BLaER1 (cell line): ENCODE measurements around the gene CCR4.
"Not testable (repeated sequence)": the region's sequence is repeated elsewhere in the genome, so short reads cannot be mapped to it uniquely, and the experiment has no call there.

Experiments used
- H3K27ac ChIP-seq: shearing (Covaris generic); formaldehyde crosslinking; 2 replicates; pipeline ENCODE4 v1.8.1; 2022
- H3K27me3 ChIP-seq: shearing (Covaris generic); formaldehyde crosslinking; 2 replicates; pipeline ENCODE4 v1.8.1; 2022
- H3K36me3 ChIP-seq: shearing (Covaris generic); formaldehyde crosslinking; 2 replicates; pipeline ENCODE4 v1.8.1; 2022
- H3K4me1 ChIP-seq: shearing (Covaris generic); formaldehyde crosslinking; 2 replicates; pipeline ENCODE4 v1.8.1; 2022
- H3K4me2 ChIP-seq: shearing (Covaris generic); formaldehyde crosslinking; 2 replicates; pipeline ENCODE4 v1.8.1; 2022
- H3K4me3 ChIP-seq: shearing (Covaris generic); formaldehyde crosslinking; 2 replicates; pipeline ENCODE4 v1.8.1; 2022
- H3K9ac ChIP-seq: shearing (Covaris generic); formaldehyde crosslinking; 2 replicates; pipeline ENCODE4 v1.8.1; 2022
- H3K9me3 ChIP-seq: shearing (Covaris generic); formaldehyde crosslinking; 2 replicates; pipeline ENCODE4 v1.8.1; 2022
- H4K20me1 ChIP-seq: shearing (Covaris generic); formaldehyde crosslinking; 2 replicates; pipeline ENCODE4 v1.8.1; 2022
- Cebpa-rat ChIP-seq: shearing (Covaris generic); IDR thresholded peaks from 2 replicates; pipeline ENCODE4 v1.8.1; 2022

CCR4 gene

GRCh38 chr3:32934150-32934742 is 17.2 kb upstream of the CCR4 start:
- H3K27me3 ChIP-seq = no peaks in the 10 kb centered on the region
- TF ChIP-seq Cebpa-rat = no peak
- H3K9me3 ChIP-seq = 0 out of 2 replicates have a peak, but pooled peaks cover 12% of the 10 kb centered on the region
- peaks cover 7% of the 10 kb centered on the region; the same call in 1 of the 2 replicates for H3K4me1 ChIP-seq
- H3K4me3 ChIP-seq = no peak overlapping the region
- H3K9ac ChIP-seq = no peak overlapping the region
- no peaks in the 10 kb centered on the region for H4K20me1 ChIP-seq
- H3K36me3 ChIP-seq = no peaks in the 10 kb centered on the region
- H3K4me2 ChIP-seq = no peak overlapping the region
- no peak overlapping the region for H3K27ac ChIP-seq

GRCh38 chr3:32937331-32937730 is 14.1 kb upstream of the CCR4 start:
- Histone ChIP-seq H4K20me1 (no peaks in the 10 kb centered on the region), H3K27ac (no peak overlapping the region)
- TF ChIP-seq Cebpa-rat = no peak

GRCh38 chr3:32939531-32940284 is 11.7 kb upstream of the CCR4 start:
- not testable (repeated sequence) for H3K4me2 ChIP-seq, H3K36me3 ChIP-seq, H3K4me1 ChIP-seq, H3K27ac ChIP-seq, H3K9me3 ChIP-seq, H3K4me3 ChIP-seq, H4K20me1 ChIP-seq, H3K27me3 ChIP-seq, H3K9ac ChIP-seq

More at GRCh38 chr3:32937331-32937730, 14.1 kb upstream of the CCR4 start:
- no peaks in the 10 kb centered on the region for H3K9me3 ChIP-seq
- no peaks in the 10 kb centered on the region for H3K27me3 ChIP-seq
- H3K4me3 ChIP-seq = no peak overlapping the region
- H3K36me3 ChIP-seq = no peaks in the 10 kb centered on the region
- H3K4me2 ChIP-seq = no peak overlapping the region
- H3K9ac ChIP-seq = no peak overlapping the region
- H3K4me1 ChIP-seq = peaks cover 7% of the 10 kb centered on the region; the same call in 1 of the 2 replicates

- Histone ChIP-seq H3K4me1 (peaks cover 7% of the 10 kb centered on the region; the same call in 1 of the 2 replicates), H3K27me3 (no peaks in the 10 kb centered on the region), H3K9ac (no peak overlapping the region), H4K20me1 (no peaks in the 10 kb centered on the region), H3K4me2 (no peak overlapping the region), H3K9me3 (no peaks in the 10 kb centered on the region), H3K27ac (no peak overlapping the region), H3K36me3 (no peaks in the 10 kb centered on the region), H3K4me3 (no peak overlapping the region)
- TF ChIP-seq Cebpa-rat = no peak
These were observed 10.7 kb upstream of the CCR4 start for GRCh38 chr3:32940726-32941125.

- no peak for TF ChIP-seq Cebpa-rat
- H3K4me2 ChIP-seq = no peak overlapping the region
- no peak overlapping the region for H3K9ac ChIP-seq
- H4K20me1 ChIP-seq = no peaks in the 10 kb centered on the region
- no peak overlapping the region for H3K27ac ChIP-seq
- no peaks in the 10 kb centered on the region for H3K27me3 ChIP-seq
- H3K36me3 ChIP-seq = no peaks in the 10 kb centered on the region
- no peak overlapping the region for H3K4me3 ChIP-seq
- H3K4me1 ChIP-seq = no peaks in the 10 kb centered on the region
- H3K9me3 ChIP-seq = no peaks in the 10 kb centered on the region
These were observed 6.3 kb upstream of the CCR4 start for GRCh38 chr3:32945136-32945535.

- not testable (repeated sequence) for H3K4me1 ChIP-seq, H3K9ac ChIP-seq, H4K20me1 ChIP-seq, H3K36me3 ChIP-seq, H3K27ac ChIP-seq, H3K9me3 ChIP-seq, H3K4me2 ChIP-seq, H3K27me3 ChIP-seq, H3K4me3 ChIP-seq
These were observed 5.8 kb upstream of the CCR4 start for GRCh38 chr3:32945598-32945997.

- no peak overlapping the region for H3K27ac ChIP-seq
- no peak overlapping the region for H3K9ac ChIP-seq
- H3K4me1 ChIP-seq = no peaks in the 10 kb centered on the region
- no peaks in the 10 kb centered on the region for H3K9me3 ChIP-seq
- H3K36me3 ChIP-seq = no peaks in the 10 kb centered on the region
- no peak overlapping the region for H3K4me3 ChIP-seq
- no peaks in the 10 kb centered on the region for H4K20me1 ChIP-seq
- no peak overlapping the region for H3K4me2 ChIP-seq
- H3K27me3 ChIP-seq = no peaks in the 10 kb centered on the region
- no peak for TF ChIP-seq Cebpa-rat
These were observed 4.3 kb upstream of the CCR4 start for GRCh38 chr3:32946973-32947788.

- H3K4me1 ChIP-seq = no peaks in the 10 kb centered on the region
- no peak overlapping the region for H3K9ac ChIP-seq
- no peak overlapping the region for H3K27ac ChIP-seq
- H3K4me2 ChIP-seq = no peak overlapping the region
- H3K27me3 ChIP-seq = no peaks in the 10 kb centered on the region
- H3K36me3 ChIP-seq = no peaks in the 10 kb centered on the region
- H3K4me3 ChIP-seq = no peak overlapping the region
- no peak for TF ChIP-seq Cebpa-rat
- H3K9me3 ChIP-seq = no peaks in the 10 kb centered on the region
- no peaks in the 10 kb centered on the region for H4K20me1 ChIP-seq
These were observed 3.6 kb upstream of the CCR4 start for GRCh38 chr3:32947789-32948238.

GRCh38 chr3:32948625-32949445 is 2.6 kb upstream of the CCR4 start:
- no peaks in the 10 kb centered on the region for H3K4me1 ChIP-seq
- H3K9me3 ChIP-seq = no peaks in the 10 kb centered on the region
- no peak for TF ChIP-seq Cebpa-rat
- no peaks in the 10 kb centered on the region for H3K27me3 ChIP-seq
- no peak overlapping the region for H3K27ac ChIP-seq
- no peaks in the 10 kb centered on the region for H4K20me1 ChIP-seq
- no peaks in the 10 kb centered on the region for H3K36me3 ChIP-seq
- no peak overlapping the region for H3K4me2 ChIP-seq
- no peak overlapping the region for H3K4me3 ChIP-seq
- no peak overlapping the region for H3K9ac ChIP-seq
